HEK293T (cell line): ENCODE results near the gene KCTD12.

Experiments used
- FOXK2 ChIP-seq: fragments of 450-650 bp; IDR thresholded peaks from 2 replicates; pipeline ENCODE4 v1.6.1; 2016; ENCODE audit warnings: mild to moderate bottlenecking
- FOXM1 ChIP-seq: fragments of 450-650 bp; IDR thresholded peaks from 2 replicates; pipeline ENCODE4 v1.6.1; 2017; ENCODE audit warnings: mild to moderate bottlenecking, borderline replicate concordance
- LEF1 ChIP-seq: fragments of 450-650 bp; IDR thresholded peaks from 2 replicates; pipeline ENCODE4 v1.6.1; 2017; ENCODE audit warnings: mild to moderate bottlenecking, borderline replicate concordance
- NFRKB ChIP-seq: fragments of 450-650 bp; IDR thresholded peaks from 2 replicates; pipeline ENCODE4 v1.6.1; 2016; ENCODE audit warnings: mild to moderate bottlenecking, moderate library complexity
- SP1 ChIP-seq: fragments of 450-650 bp; IDR thresholded peaks from 2 replicates; pipeline ENCODE4 v1.6.1; 2017
- TARDBP ChIP-seq: fragments of 450-650 bp; IDR thresholded peaks from 2 replicates; pipeline ENCODE4 v1.6.1; 2016

- TF ChIP-seq TARDBP (no peak), FOXM1 (no peak), SP1 (no peak), LEF1 (no peak), FOXK2 (no peak), NFRKB (no peak)
Observed at GRCh38 chr13:76864259-76864658, 21.9 kb downstream of the KCTD12 start.
